Fibroblast of lung (primary cell): ENCODE measurements around the gene MPZL3. TPM values are rescaled to one million over a fixed set of nuclear protein-coding genes. Genes with fewer than 3 reads are reported as not detected.

Source experiments
- DNase-seq, 2 donors: peaks; one replicate each; pipeline versions ENCODE4 v3.0.0 to v3.0.0-alpha.2; 2010; ENCODE audit warnings: low read depth in 2 of 2
- H2AFZ ChIP-seq: 2 replicates; pipeline ENCODE4 v1.5.1; 2012; ENCODE audit warnings: low read length, control low read depth, inconsistent platforms
- H3K27ac ChIP-seq: 2 replicates; pipeline ENCODE4 v1.5.1; 2011; ENCODE audit warnings: low read length, control low read depth; ENCODE audit not compliant: insufficient read depth
- H3K27me3 ChIP-seq: 2 replicates; pipeline ENCODE4 v1.5.1; 2011; ENCODE audit warnings: mild to moderate bottlenecking, low read length; ENCODE audit not compliant: control insufficient read depth, insufficient read depth
- H3K36me3 ChIP-seq: 2 replicates; pipeline ENCODE4 v1.5.1; 2011; ENCODE audit warnings: low read length; ENCODE audit not compliant: control insufficient read depth, insufficient read depth
- H3K4me1 ChIP-seq: 2 replicates; pipeline ENCODE4 v1.5.1; 2011; ENCODE audit warnings: low read length; ENCODE audit not compliant: control insufficient read depth, insufficient read depth; ENCODE audit errors: extremely low read depth
- H3K4me2 ChIP-seq: 2 replicates; pipeline ENCODE4 v1.5.1; 2011; ENCODE audit warnings: low read length, control low read depth; ENCODE audit not compliant: insufficient read depth; ENCODE audit errors: extremely low read depth
- H3K4me3 ChIP-seq, 4 experiments: fragments of 200-600 bp in 1 of 4; sonication (generic) in 1 of 4; replicated peaks in 1 of 4; 2 replicates each; pipeline ENCODE4 v1.5.1; 2011 to 2016; ENCODE audit warnings: low read length in 4 of 4, low read depth in 3 of 4, mild to moderate bottlenecking in 3 of 4, control low read depth in 2 of 4, inconsistent platforms in 1 of 4, mixed read lengths in 1 of 4; ENCODE audit not compliant: insufficient read depth in 1 of 4; ENCODE audit errors: control extremely low read depth in 1 of 4
- H3K79me2 ChIP-seq: 2 replicates; pipeline ENCODE4 v1.5.1; 2012; ENCODE audit warnings: mild to moderate bottlenecking, low read length, inconsistent platforms; ENCODE audit not compliant: control insufficient read depth, insufficient read depth
- H3K9ac ChIP-seq: 2 replicates; pipeline ENCODE4 v1.5.1; 2011; ENCODE audit warnings: mild to moderate bottlenecking, low read length, control low read depth; ENCODE audit not compliant: insufficient read depth
- H3K9me3 ChIP-seq: 2 replicates; pipeline ENCODE4 v1.5.1; 2012; ENCODE audit warnings: low read depth, low read length; ENCODE audit not compliant: control insufficient read depth, insufficient read depth
- H4K20me1 ChIP-seq: 2 replicates; pipeline ENCODE4 v1.5.1; 2011; ENCODE audit warnings: low read length; ENCODE audit not compliant: control insufficient read depth, insufficient read depth; ENCODE audit errors: extremely low read depth
- CTCF ChIP-seq, 2 donors: IDR thresholded peaks in 1 of 2; conservative IDR thresholded peaks in 1 of 2; 1 replicate in 1 of 2; 2 replicates in 1 of 2; pipeline ENCODE4 v1.5.1; 2011 to 2012; ENCODE audit warnings: low read length in 2 of 2, control low read depth in 1 of 2, inconsistent platforms in 1 of 2, low read depth in 1 of 2, mild to moderate bottlenecking in 1 of 2
- EZH2 ChIP-seq: IDR thresholded peaks from 2 replicates; pipeline ENCODE4 v1.5.1; 2012; ENCODE audit warnings: low read length, control low read depth, mild to moderate bottlenecking; ENCODE audit errors: missing control alignments
- polyA plus RNA-seq, 2 donors: library from polyadenylated mRNA; depleted of rRNA in 1 of 2; stranded (reverse) in 1 of 2; unstranded in 1 of 2; fragments of >200 nt; gene quantifications; 2 replicates each; pipeline ENCODE4 v1.2.1, GENCODE V29; 2011 to 2012; ENCODE audit warnings: missing spikeins in 1 of 2
- total RNA-seq: library from RNA; depleted of rRNA; stranded (reverse); fragments of >200 nt; gene quantifications from 2 replicates; pipeline ENCODE4 v1.2.1, GENCODE V29; 2014

Gene MPZL3
- total and polyA plus RNA-seq, 2 donors (not counting 1 experiment from before 2014, with no cell fraction given): 0.33 to 0.44 TPM

- H4K20me1 ChIP-seq: no peaks in the 10 kb centered on the region
- no peak for TF ChIP-seq CTCF (conservative IDR thresholded peaks at IDR 0.05 in 1 of 2, IDR thresholded peaks at IDR 0.05 in 1 of 2; ENCODE audit: low read depth in 1 of 2, low read length in 2 of 2)
- no peak for TF ChIP-seq EZH2
- H3K27ac ChIP-seq: no peak overlapping the region
- H2AFZ ChIP-seq: no peak overlapping the region
- H3K4me2 ChIP-seq: no peak overlapping the region
- peak in 1 of 2 donors; percentile 6 for DNase-seq
- H3K36me3 ChIP-seq: no peaks in the 10 kb centered on the region
- H3K79me2 ChIP-seq: no peaks in the 10 kb centered on the region
- H3K9me3 ChIP-seq: no peaks in the 10 kb centered on the region
- no peak overlapping the region for H3K9ac ChIP-seq
- H3K4me1 ChIP-seq: no peaks in the 10 kb centered on the region
- H3K27me3 ChIP-seq: peaks cover 5% of the 10 kb centered on the region
- no peak overlapping the region for H3K4me3 ChIP-seq
Measured at GRCh38 chr11:118274186-118274585, 22.0 kb upstream of the MPZL3 start.

- Histone ChIP-seq H3K27ac (no peak overlapping the region), H3K9ac (no peak overlapping the region), H4K20me1 (no peaks in the 10 kb centered on the region), H3K79me2 (no peaks in the 10 kb centered on the region), H3K36me3 (no peaks in the 10 kb centered on the region), H3K4me3 (no peak overlapping the region), H3K27me3 (peaks cover 5% of the 10 kb centered on the region), H3K9me3 (no peaks in the 10 kb centered on the region), H3K4me1 (no peaks in the 10 kb centered on the region), H2AFZ (no peak overlapping the region), H3K4me2 (no peak overlapping the region)
- TF ChIP-seq CTCF (conservative IDR thresholded peaks at IDR 0.05 in 1 of 2, IDR thresholded peaks at IDR 0.05 in 1 of 2; ENCODE audit: low read depth in 1 of 2, low read length in 2 of 2) (no peak), EZH2 (no peak)
- DNase-seq: no peak
Measured at GRCh38 chr11:118272001-118272400, 19.8 kb upstream of the MPZL3 start.

- H3K27me3 ChIP-seq: peaks cover 33% of the 10 kb centered on the region
- no peaks in the 10 kb centered on the region for H4K20me1 ChIP-seq
- no peaks in the 10 kb centered on the region for H3K79me2 ChIP-seq
- H3K36me3 ChIP-seq: no peaks in the 10 kb centered on the region
- no peak overlapping the region for H3K4me3 ChIP-seq
- no peak overlapping the region for H3K9ac ChIP-seq
- no peaks in the 10 kb centered on the region for H3K4me1 ChIP-seq
- no peak for DNase-seq
- no peaks in the 10 kb centered on the region for H3K9me3 ChIP-seq
- no peak overlapping the region for H3K4me2 ChIP-seq
- no peak overlapping the region for H2AFZ ChIP-seq
- TF ChIP-seq EZH2 (no peak), CTCF (conservative IDR thresholded peaks at IDR 0.05 in 1 of 2, IDR thresholded peaks at IDR 0.05 in 1 of 2; ENCODE audit: low read depth in 1 of 2, low read length in 2 of 2) (no peak)
- H3K27ac ChIP-seq: no peak overlapping the region
Measured at GRCh38 chr11:118267486-118267885, 15.3 kb upstream of the MPZL3 start.
